HEK293 (cell line): ENCODE results near the gene LKAAEAR1.
A peak's percentile ranks its signal among the peaks of the same experiment; 100 is the strongest.

Source experiments
- CTCF ChIA-PET: fragments of 350-600 bp; formaldehyde crosslinking; extraction: SDS; loops from one replicate; lab custom pipeline; 2021; ENCODE audit warnings: antibody characterized with exemption; lab: Yijun Ruan, JAX
- POLR2A ChIA-PET: fragments of 300-600 bp; formaldehyde crosslinking; extraction: SDS; loops from one replicate; lab custom pipeline; 2020; ENCODE audit warnings: antibody characterized with exemption, inconsistent platforms; lab: Yijun Ruan, JAX
- H3K27ac ChIP-seq: fragments of 200-500 bp; sonication (Bioruptor generic); 2 replicates; pipeline ENCODE4 v1.5.1; 2014; ENCODE audit warnings: low read depth, low read length, control low read depth, inconsistent platforms; ENCODE audit errors: extremely low read depth
- H3K36me3 ChIP-seq, 2 experiments: fragments of 200-500 bp in 1 of 2; sonication (Bioruptor generic) in 1 of 2; 1 replicate in 1 of 2; 2 replicates in 1 of 2; pipeline ENCODE4 v1.5.1; 2014 to 2017; ENCODE audit warnings: inconsistent platforms in 2 of 2, low read length in 2 of 2; ENCODE audit not compliant: control insufficient read depth in 2 of 2, insufficient read depth in 1 of 2
- H3K4me1 ChIP-seq: fragments of 200-500 bp; sonication (Bioruptor generic); 2 replicates; pipeline ENCODE4 v1.5.1; 2014; ENCODE audit warnings: mild to moderate bottlenecking, low read length, inconsistent platforms; ENCODE audit not compliant: control insufficient read depth, insufficient read depth
- H3K4me3 ChIP-seq: 2 replicates; pipeline ENCODE4 v1.5.1; 2011; ENCODE audit warnings: low read depth, mild to moderate bottlenecking, control low read depth, low read length, moderate library complexity
- H3K9me3 ChIP-seq: fragments of 200-500 bp; sonication (Bioruptor generic); 2 replicates; pipeline ENCODE4 v1.5.1; 2014; ENCODE audit warnings: low read depth, low read length, inconsistent platforms; ENCODE audit not compliant: control insufficient read depth, insufficient read depth
- GLI4 ChIP-seq: fragments of 450-650 bp; formaldehyde crosslinking; IDR thresholded peaks from 2 replicates; pipeline ENCODE4 v1.5.1; 2016; ENCODE audit warnings: missing biosample characterization, missing genetic modification characterization
- SALL2 ChIP-seq: fragments of 450-650 bp; formaldehyde crosslinking; IDR thresholded peaks from 2 replicates; pipeline ENCODE4 v1.5.0; 2017; ENCODE audit warnings: missing biosample characterization, mild to moderate bottlenecking, missing genetic modification characterization, borderline replicate concordance
- ZNF112 ChIP-seq: fragments of 450-650 bp; formaldehyde crosslinking; IDR thresholded peaks from 2 replicates; pipeline ENCODE4 v1.5.0; 2017; ENCODE audit warnings: missing biosample characterization, missing genetic modification characterization
- ZNF19 ChIP-seq: fragments of 450-650 bp; formaldehyde crosslinking; IDR thresholded peaks from 2 replicates; pipeline ENCODE4; 2016; ENCODE audit warnings: missing biosample characterization, missing genetic modification characterization, low read depth
- ZNF302 ChIP-seq: fragments of 450-650 bp; formaldehyde crosslinking; IDR thresholded peaks from 2 replicates; pipeline ENCODE4 v1.5.1; 2016; ENCODE audit warnings: missing biosample characterization, missing genetic modification characterization, low read depth
- ZNF335 ChIP-seq: fragments of 450-650 bp; formaldehyde crosslinking; conservative IDR thresholded peaks from 2 replicates; pipeline ENCODE4 v1.5.1; 2016; ENCODE audit warnings: missing biosample characterization, missing genetic modification characterization
- ZNF341 ChIP-seq: fragments of 450-650 bp; formaldehyde crosslinking; IDR thresholded peaks from 2 replicates; pipeline ENCODE4; 2016; ENCODE audit warnings: low read depth, missing biosample characterization, missing genetic modification characterization
- ZNF404 ChIP-seq: fragments of 450-650 bp; formaldehyde crosslinking; IDR thresholded peaks from 2 replicates; pipeline ENCODE4 v1.5.1; 2017; ENCODE audit warnings: missing biosample characterization, missing genetic modification characterization
- ZNF548 ChIP-seq: fragments of 450-650 bp; formaldehyde crosslinking; IDR thresholded peaks from 2 replicates; pipeline ENCODE4 v1.5.1; 2016; ENCODE audit warnings: missing biosample characterization, missing genetic modification characterization
- ZNF571 ChIP-seq: fragments of 450-650 bp; formaldehyde crosslinking; IDR thresholded peaks from 2 replicates; pipeline ENCODE4 v1.5.0; 2017; ENCODE audit warnings: missing biosample characterization, missing genetic modification characterization
- ZNF600 ChIP-seq: fragments of 450-650 bp; formaldehyde crosslinking; IDR thresholded peaks from 2 replicates; pipeline ENCODE4 v1.5.1; 2016; ENCODE audit warnings: missing biosample characterization, missing genetic modification characterization
- ZNF624 ChIP-seq: fragments of 450-650 bp; formaldehyde crosslinking; IDR thresholded peaks from 2 replicates; pipeline ENCODE4 v1.5.1; 2017; ENCODE audit warnings: missing biosample characterization, missing genetic modification characterization
- ZNF660 ChIP-seq: fragments of 450-650 bp; IDR thresholded peaks from 2 replicates; pipeline ENCODE4 v1.5.1; 2018; ENCODE audit warnings: missing biosample characterization, mild to moderate bottlenecking, missing genetic modification characterization
- TF ChIP-seq, protein P1 (sequence below): fragments of 450-650 bp; formaldehyde crosslinking; IDR thresholded peaks from 2 replicates; pipeline ENCODE4 v1.5.1; 2016; ENCODE audit warnings: missing biosample characterization, missing genetic modification characterization
- TF ChIP-seq, protein P2 (sequence below): sonication (generic); formaldehyde crosslinking; IDR thresholded peaks from 2 replicates; pipeline ENCODE4 v1.8.1; 2022; ENCODE audit warnings: mild to moderate bottlenecking, moderate library complexity, missing genetic modification reagents
- TF ChIP-seq, protein P3 (sequence below): fragments of 450-650 bp; formaldehyde crosslinking; optimal IDR thresholded peaks from 2 replicates; pipeline ENCODE3; 2016; ENCODE audit warnings: missing biosample characterization, mild to moderate bottlenecking, missing genetic modification characterization
- TF ChIP-seq, protein P4 (sequence below): fragments of 450-650 bp; formaldehyde crosslinking; conservative IDR thresholded peaks from 2 replicates; pipeline ENCODE4 v1.5.1; 2016; ENCODE audit warnings: low read depth, missing biosample characterization, missing genetic modification characterization

Gene LKAAEAR1

DNA sequence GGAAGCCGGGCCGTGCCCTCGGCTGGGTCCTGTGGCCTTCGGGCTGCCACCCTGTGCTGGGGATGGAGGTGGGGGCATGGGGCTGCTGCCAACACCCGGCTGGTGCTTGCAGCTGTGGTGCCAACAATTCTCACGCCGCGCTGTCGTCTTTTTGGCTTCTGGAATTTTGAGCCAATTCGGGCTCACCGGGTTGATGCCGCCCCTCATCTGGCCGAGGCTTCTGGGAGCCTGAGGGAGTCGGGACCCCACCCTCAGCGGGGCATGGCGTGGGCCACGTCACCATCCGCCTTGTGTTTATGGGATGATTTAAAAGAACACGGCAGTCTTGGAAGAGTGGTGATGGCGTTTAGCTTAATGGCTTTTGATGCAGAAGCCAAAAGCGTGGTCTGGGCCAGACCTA is 31.8 kb upstream of the LKAAEAR1 start:
- CTCF ChIA-PET = interaction anchor here (1.3 kb wide), 1 partner anchor 17 kb away, joined by 3 read pairs; no protein-coding TSS in a partner anchor
- H3K4me1 ChIP-seq = no peaks in the 10 kb centered on the region

DNA sequence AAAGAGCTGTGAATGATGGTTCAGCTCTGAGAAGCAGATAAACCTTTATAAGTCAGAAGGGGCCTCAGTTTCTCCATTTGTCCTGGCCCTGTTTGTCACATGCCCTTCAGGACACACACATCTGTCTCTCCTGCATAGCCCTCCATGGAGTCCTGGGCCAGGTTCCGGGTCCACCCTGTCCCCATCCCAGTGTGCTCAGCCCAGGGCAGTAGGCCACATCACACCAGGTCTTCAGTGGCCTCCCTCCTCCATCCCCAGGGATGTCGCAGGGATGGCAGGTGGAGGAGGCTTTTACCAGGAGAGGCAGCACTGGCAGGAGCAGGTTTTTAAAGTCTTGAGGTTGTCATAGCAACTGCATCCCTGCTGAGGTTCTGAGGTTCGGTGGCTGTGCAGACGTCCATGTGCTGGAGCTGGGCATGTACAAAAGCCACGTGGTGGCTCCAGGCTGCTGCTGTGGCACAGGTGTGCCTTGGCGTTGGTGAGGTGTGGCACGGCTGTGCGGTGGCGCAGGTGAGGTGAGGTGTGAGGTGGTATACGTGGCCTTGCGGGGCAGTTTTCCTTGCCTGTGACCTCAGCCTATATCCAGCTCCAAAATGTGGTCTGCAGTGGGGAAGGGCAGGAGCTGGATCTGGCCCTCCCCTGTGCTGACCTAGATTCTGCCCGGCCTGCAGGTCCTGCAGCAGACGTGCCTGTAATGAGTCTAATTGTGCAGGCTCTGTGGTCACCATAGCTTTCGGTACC is 31.1 kb upstream of the LKAAEAR1 start:
- no peak overlapping the region for H3K4me3 ChIP-seq
- H3K36me3 ChIP-seq = no peaks in the 10 kb centered on the region
- POLR2A ChIA-PET = interaction anchor here (0.6 kb wide), 1 partner anchor 321 kb away, joined by 3 read pairs; no protein-coding TSS in a partner anchor
- TF ChIP-seq ZNF600 (tag by site-specific recombination) (peak; percentile 95), ZNF660 (tag by site-specific recombination) (no peak)
- CTCF ChIA-PET = interaction anchor here (0.9 to 1.3 kb wide), 2 partner anchors 14 to 16 kb away, joined by 3 read pairs; no protein-coding TSS in a partner anchor
- no peaks in the 10 kb centered on the region for H3K9me3 ChIP-seq
- no peaks in the 10 kb centered on the region for H3K4me1 ChIP-seq
- H3K27ac ChIP-seq = no peak overlapping the region

More for the DNA sequence above, 31.8 kb upstream of the LKAAEAR1 start:
- no peak overlapping the region for H3K4me3 ChIP-seq
- H3K36me3 ChIP-seq = no peaks in the 10 kb centered on the region
- H3K9me3 ChIP-seq = no peaks in the 10 kb centered on the region
- TF ChIP-seq ZNF112 (tag by site-specific recombination) = no peak
- no peak for TF ChIP-seq ZNF341
- TF ChIP-seq ZNF624 (tag by site-specific recombination) = no peak
- TF ChIP-seq, protein P1, sequence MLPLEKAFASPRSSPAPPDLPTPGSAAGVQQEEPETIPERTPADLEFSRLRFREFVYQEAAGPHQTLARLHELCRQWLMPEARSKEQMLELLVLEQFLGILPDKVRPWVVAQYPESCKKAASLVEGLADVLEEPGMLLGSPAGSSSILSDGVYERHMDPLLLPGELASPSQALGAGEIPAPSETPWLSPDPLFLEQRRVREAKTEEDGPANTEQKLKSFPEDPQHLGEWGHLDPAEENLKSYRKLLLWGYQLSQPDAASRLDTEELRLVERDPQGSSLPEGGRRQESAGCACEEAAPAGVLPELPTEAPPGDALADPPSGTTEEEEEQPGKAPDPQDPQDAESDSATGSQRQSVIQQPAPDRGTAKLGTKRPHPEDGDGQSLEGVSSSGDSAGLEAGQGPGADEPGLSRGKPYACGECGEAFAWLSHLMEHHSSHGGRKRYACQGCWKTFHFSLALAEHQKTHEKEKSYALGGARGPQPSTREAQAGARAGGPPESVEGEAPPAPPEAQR = no peak
- TF ChIP-seq, protein P2, sequence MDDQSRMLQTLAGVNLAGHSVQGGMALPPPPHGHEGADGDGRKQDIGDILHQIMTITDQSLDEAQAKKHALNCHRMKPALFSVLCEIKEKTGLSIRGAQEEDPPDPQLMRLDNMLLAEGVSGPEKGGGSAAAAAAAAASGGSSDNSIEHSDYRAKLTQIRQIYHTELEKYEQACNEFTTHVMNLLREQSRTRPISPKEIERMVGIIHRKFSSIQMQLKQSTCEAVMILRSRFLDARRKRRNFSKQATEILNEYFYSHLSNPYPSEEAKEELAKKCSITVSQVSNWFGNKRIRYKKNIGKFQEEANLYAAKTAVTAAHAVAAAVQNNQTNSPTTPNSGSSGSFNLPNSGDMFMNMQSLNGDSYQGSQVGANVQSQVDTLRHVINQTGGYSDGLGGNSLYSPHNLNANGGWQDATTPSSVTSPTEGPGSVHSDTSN = no peak
- TF ChIP-seq, protein P3, sequence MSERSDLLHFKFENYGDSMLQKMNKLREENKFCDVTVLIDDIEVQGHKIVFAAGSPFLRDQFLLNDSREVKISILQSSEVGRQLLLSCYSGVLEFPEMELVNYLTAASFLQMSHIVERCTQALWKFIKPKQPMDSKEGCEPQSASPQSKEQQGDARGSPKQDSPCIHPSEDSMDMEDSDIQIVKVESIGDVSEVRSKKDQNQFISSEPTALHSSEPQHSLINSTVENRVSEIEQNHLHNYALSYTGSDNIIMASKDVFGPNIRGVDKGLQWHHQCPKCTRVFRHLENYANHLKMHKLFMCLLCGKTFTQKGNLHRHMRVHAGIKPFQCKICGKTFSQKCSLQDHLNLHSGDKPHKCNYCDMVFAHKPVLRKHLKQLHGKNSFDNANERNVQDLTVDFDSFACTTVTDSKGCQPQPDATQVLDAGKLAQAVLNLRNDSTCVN = no peak
- no peak for TF ChIP-seq ZNF404 (tag by site-specific recombination)
- no peak for TF ChIP-seq ZNF335
- TF ChIP-seq, protein P4, sequence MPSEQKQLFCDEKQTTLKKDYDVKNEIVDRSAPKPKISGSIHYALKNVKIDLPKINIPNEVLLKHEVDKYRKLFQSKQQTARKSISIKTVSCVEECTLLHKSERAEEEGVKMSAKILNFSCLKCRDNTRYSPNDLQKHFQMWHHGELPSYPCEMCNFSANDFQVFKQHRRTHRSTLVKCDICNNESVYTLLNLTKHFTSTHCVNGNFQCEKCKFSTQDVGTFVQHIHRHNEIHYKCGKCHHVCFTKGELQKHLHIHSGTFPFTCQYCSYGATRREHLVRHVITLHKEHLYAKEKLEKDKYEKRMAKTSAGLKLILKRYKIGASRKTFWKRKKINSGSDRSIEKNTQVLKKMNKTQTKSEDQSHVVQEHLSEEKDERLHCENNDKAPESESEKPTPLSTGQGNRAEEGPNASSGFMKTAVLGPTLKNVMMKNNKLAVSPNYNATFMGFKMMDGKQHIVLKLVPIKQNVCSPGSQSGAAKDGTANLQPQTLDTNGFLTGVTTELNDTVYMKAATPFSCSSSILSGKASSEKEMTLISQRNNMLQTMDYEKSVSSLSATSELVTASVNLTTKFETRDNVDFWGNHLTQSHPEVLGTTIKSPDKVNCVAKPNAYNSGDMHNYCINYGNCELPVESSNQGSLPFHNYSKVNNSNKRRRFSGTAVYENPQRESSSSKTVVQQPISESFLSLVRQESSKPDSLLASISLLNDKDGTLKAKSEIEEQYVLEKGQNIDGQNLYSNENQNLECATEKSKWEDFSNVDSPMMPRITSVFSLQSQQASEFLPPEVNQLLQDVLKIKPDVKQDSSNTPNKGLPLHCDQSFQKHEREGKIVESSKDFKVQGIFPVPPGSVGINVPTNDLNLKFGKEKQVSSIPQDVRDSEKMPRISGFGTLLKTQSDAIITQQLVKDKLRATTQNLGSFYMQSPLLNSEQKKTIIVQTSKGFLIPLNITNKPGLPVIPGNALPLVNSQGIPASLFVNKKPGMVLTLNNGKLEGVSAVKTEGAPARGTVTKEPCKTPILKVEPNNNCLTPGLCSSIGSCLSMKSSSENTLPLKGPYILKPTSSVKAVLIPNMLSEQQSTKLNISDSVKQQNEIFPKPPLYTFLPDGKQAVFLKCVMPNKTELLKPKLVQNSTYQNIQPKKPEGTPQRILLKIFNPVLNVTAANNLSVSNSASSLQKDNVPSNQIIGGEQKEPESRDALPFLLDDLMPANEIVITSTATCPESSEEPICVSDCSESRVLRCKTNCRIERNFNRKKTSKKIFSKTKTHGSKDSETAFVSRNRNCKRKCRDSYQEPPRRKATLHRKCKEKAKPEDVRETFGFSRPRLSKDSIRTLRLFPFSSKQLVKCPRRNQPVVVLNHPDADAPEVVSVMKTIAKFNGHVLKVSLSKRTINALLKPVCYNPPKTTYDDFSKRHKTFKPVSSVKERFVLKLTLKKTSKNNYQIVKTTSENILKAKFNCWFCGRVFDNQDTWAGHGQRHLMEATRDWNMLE (tag by site-specific recombination) = no peak
- no peak for TF ChIP-seq SALL2 (tag by site-specific recombination)
- TF ChIP-seq ZNF571 (tag by site-specific recombination) = no peak
- no peak for TF ChIP-seq ZNF19 (tag by site-specific recombination)
- no peak for TF ChIP-seq ZNF302
- no peak for TF ChIP-seq GLI4 (tag by site-specific recombination)
- TF ChIP-seq ZNF548 (tag by site-specific recombination) = no peak
- POLR2A ChIA-PET = interaction anchor here (0.8 kb wide), 1 partner anchor 9 kb away, joined by 3 read pairs; no protein-coding TSS in a partner anchor
- H3K27ac ChIP-seq = no peak overlapping the region
